Neutrophil (primary cell): ENCODE results near the gene PTER.

ENCODE experiments used
- H3K27ac ChIP-seq: fragments of 200-600 bp; sonication (generic); 2 replicates; pipeline ENCODE4 v1.5.1; 2016; ENCODE audit warnings: mild to moderate bottlenecking, moderate library complexity
- H3K27me3 ChIP-seq: fragments of 200-600 bp; sonication (generic); 2 replicates; pipeline ENCODE4 v1.6.0; 2016; ENCODE audit warnings: mild to moderate bottlenecking
- H3K36me3 ChIP-seq: fragments of 200-600 bp; sonication (generic); 2 replicates; pipeline ENCODE4 v1.5.1; 2017
- H3K4me1 ChIP-seq, 2 experiments: fragments of 200-600 bp in 1 of 2; sonication (generic) in 1 of 2; 1 replicate in 1 of 2; 2 replicates in 1 of 2; pipeline versions ENCODE4 v1.5.1 to v1.6.1; 2013 to 2016; ENCODE audit warnings: low read depth in 1 of 2, low read length in 1 of 2, mild to moderate bottlenecking in 1 of 2, moderate library complexity in 1 of 2; ENCODE audit not compliant: control insufficient read depth in 1 of 2, insufficient read depth in 1 of 2
- H3K4me3 ChIP-seq, 2 experiments: fragments of 200-600 bp in 1 of 2; sonication (generic) in 1 of 2; 1 replicate in 1 of 2; 2 replicates in 1 of 2; pipeline ENCODE4 v1.5.1; 2013 to 2016; ENCODE audit warnings: low read depth in 1 of 2, low read length in 1 of 2, mild to moderate bottlenecking in 1 of 2, moderate library complexity in 1 of 2
- H3K9me3 ChIP-seq: fragments of 200-600 bp; sonication (generic); 2 replicates; pipeline ENCODE4 v1.5.1; 2016
- CTCF ChIP-seq: fragments of 200-600 bp; sonication (generic); IDR thresholded peaks from 2 replicates; pipeline ENCODE4 v1.5.1; 2016; ENCODE audit warnings: antibody characterized with exemption

Gene PTER

GRCh38 chr10:16521311-16522016, 84.7 kb downstream of the PTER start, which contains the start of gene C1QL3:
C1QL3 (minus strand) TSS chr10:16521879; CDS start chr10:16521065, 814 bp downstream.
- Histone ChIP-seq H3K4me1 (peaks cover 0 to 5% of the 10 kb centered on the region in 2 experiments), H3K36me3 (no peaks in the 10 kb centered on the region), H3K4me3 (no peak within 1 kb of the TSS), H3K27ac (no peak within 1 kb of the TSS), H3K9me3 (no peaks in the 10 kb centered on the region), H3K27me3 (peaks cover 85% of the 10 kb centered on the region)
- no peak for TF ChIP-seq CTCF

GRCh38 chr10:16527452-16527851, 90.6 kb downstream of the PTER start:
- TF ChIP-seq CTCF: no peak
- Histone ChIP-seq H3K27me3 (peaks cover 42% of the 10 kb centered on the region), H3K27ac (no peak overlapping the region), H3K4me1 (no peaks in the 10 kb centered on the region), H3K36me3 (no peaks in the 10 kb centered on the region), H3K9me3 (no peaks in the 10 kb centered on the region), H3K4me3 (no peak overlapping the region)

- Histone ChIP-seq H3K4me1 (no peaks in the 10 kb centered on the region), H3K4me3 (no peak overlapping the region), H3K36me3 (no peaks in the 10 kb centered on the region), H3K9me3 (no peaks in the 10 kb centered on the region), H3K27me3 (peaks cover 18% of the 10 kb centered on the region), H3K27ac (no peak overlapping the region)
- no peak for TF ChIP-seq CTCF
These were observed 93.0 kb downstream of the PTER start for GRCh38 chr10:16529853-16530252.

- Histone ChIP-seq H3K36me3 (no peaks in the 10 kb centered on the region), H3K9me3 (no peaks in the 10 kb centered on the region), H3K27me3 (peaks cover 15% of the 10 kb centered on the region), H3K4me1 (no peaks in the 10 kb centered on the region), H3K27ac (no peak overlapping the region), H3K4me3 (no peak overlapping the region)
- TF ChIP-seq CTCF: no peak
These were observed 99.3 kb downstream of the PTER start for GRCh38 chr10:16536155-16536554.

GRCh38 chr10:16544099-16544498, 107.3 kb downstream of the PTER start:
- no peak overlapping the region for H3K27ac ChIP-seq
- no peaks in the 10 kb centered on the region for H3K36me3 ChIP-seq
- H3K4me1 ChIP-seq: no peaks in the 10 kb centered on the region
- no peaks in the 10 kb centered on the region for H3K9me3 ChIP-seq
- H3K27me3 ChIP-seq: peaks cover 15% of the 10 kb centered on the region
- H3K4me3 ChIP-seq: no peak overlapping the region
- no peak for TF ChIP-seq CTCF
